PC-3 (cell line): ENCODE data around the gene HECTD2. TPM values are rescaled to one million over a fixed set of nuclear protein-coding genes. Genes with fewer than 3 reads are reported as not detected.
A peak's percentile ranks its signal among the peaks of the same experiment; 100 is the strongest.

Experiments
- ATAC-seq: fragments of 200-7000 bp; cut with Tn5 transposase; 2 replicates; pipeline ENCODE4 v1.9.1; 2020; ENCODE audit warnings: mild to moderate bottlenecking, moderate library complexity
- BruUV-seq: library from RNA; stranded (reverse); fragments of 400-500 nt; replicated peaks from 2 replicates; lab custom pipeline; 2021; lab: Mats Ljungman, UMichigan
- CTCF ChIA-PET: fragments of 300-600 bp; sonication (Branson Sonifier 250); formaldehyde crosslinking; loops from one replicate; lab custom pipeline; 2022; ENCODE audit warnings: antibody characterized with exemption; lab: Charles Lee
- POLR2A ChIA-PET: fragments of 300-600 bp; sonication (Branson Sonifier 250); formaldehyde crosslinking; loops from one replicate; lab custom pipeline; 2022; ENCODE audit warnings: antibody characterized with exemption; ENCODE audit not compliant: unreplicated experiment; lab: Charles Lee
- DNase-seq: peaks from one replicate; pipeline ENCODE4 v3.0.0-alpha.2; 2015
- H2AFZ ChIP-seq: fragments of 300-600 bp; sonication (generic); 2 replicates; pipeline ENCODE4 v1.6.0; 2016; ENCODE audit warnings: antibody characterized with exemption, low read length
- H3F3A ChIP-seq: fragments of 300-600 bp; sonication (generic); one replicate; pipeline ENCODE4 v1.6.0; 2017; ENCODE audit warnings: antibody characterized with exemption, low read length, control low read depth, mild to moderate bottlenecking; ENCODE audit not compliant: unreplicated experiment
- H3K27ac ChIP-seq: fragments of 300-600 bp; sonication (generic); 2 replicates; pipeline ENCODE4 v1.5.1; 2016; ENCODE audit warnings: mild to moderate bottlenecking, low read length
- H3K27me3 ChIP-seq: fragments of 300-600 bp; sonication (generic); 2 replicates; pipeline ENCODE4 v1.6.1; 2016; ENCODE audit warnings: low read length, mixed read lengths
- H3K36me3 ChIP-seq: fragments of 300-600 bp; sonication (generic); 2 replicates; pipeline ENCODE4 v1.6.1; 2016; ENCODE audit warnings: low read depth, mixed run types, low read length, mixed read lengths
- H3K4me1 ChIP-seq: fragments of 300-600 bp; sonication (generic); 2 replicates; pipeline ENCODE4 v1.5.1; 2016; ENCODE audit warnings: low read length; ENCODE audit not compliant: insufficient read depth
- H3K4me2 ChIP-seq: fragments of 300-600 bp; sonication (generic); 2 replicates; pipeline ENCODE4 v1.6.0; 2016; ENCODE audit warnings: low read length
- H3K4me3 ChIP-seq: fragments of 300-600 bp; sonication (generic); 2 replicates; pipeline ENCODE4 v1.5.1; 2016; ENCODE audit warnings: mild to moderate bottlenecking, low read length, mixed read lengths
- H3K79me2 ChIP-seq: fragments of 300-600 bp; sonication (generic); 2 replicates; pipeline ENCODE4 v1.6.1; 2017; ENCODE audit warnings: low read length, mixed read lengths
- H3K9ac ChIP-seq: fragments of 300-600 bp; sonication (generic); 2 replicates; pipeline ENCODE4 v1.6.0; 2016; ENCODE audit warnings: mild to moderate bottlenecking, low read length
- H3K9me2 ChIP-seq: fragments of 300-600 bp; sonication (generic); replicated peaks from 2 replicates; pipeline ENCODE4 v1.6.1; 2016; ENCODE audit warnings: mixed run types, low read length, mixed read lengths
- H3K9me3 ChIP-seq: fragments of 300-600 bp; sonication (generic); 2 replicates; pipeline ENCODE4 v1.6.1; 2016; ENCODE audit warnings: low read length, mixed read lengths
- H4K20me1 ChIP-seq: fragments of 300-600 bp; sonication (generic); 2 replicates; pipeline ENCODE4 v1.6.1; 2016; ENCODE audit warnings: low read length, mixed read lengths
- EZH2 ChIP-seq: fragments of 300-600 bp; sonication (generic); IDR thresholded peaks from one replicate; pipeline ENCODE4 v1.6.1; 2017; ENCODE audit warnings: antibody characterized with exemption, mild to moderate bottlenecking, low read length; ENCODE audit not compliant: unreplicated experiment
- EZH2phosphoT487 ChIP-seq: fragments of 300-600 bp; sonication (generic); IDR thresholded peaks from 2 replicates; pipeline ENCODE4 v1.6.1; 2018; ENCODE audit warnings: mild to moderate bottlenecking, antibody characterized with exemption, low read length, borderline replicate concordance
- intact Hi-C: fragments of 100-400 bp; cut with micrococcal nuclease; formaldehyde crosslinking; loops from 2 replicates; pipeline ENCODE4 v1.9.0; 2023
- total RNA-seq: library from RNA; depleted of rRNA; stranded (reverse); fragments of >200 nt; gene quantifications from 2 replicates; pipeline ENCODE4 v1.2.3, GENCODE V29; 2014
- TF ChIP-seq, protein P1 (sequence below): fragments of 300-600 bp; sonication (generic); conservative IDR thresholded peaks from 2 replicates; pipeline ENCODE4 v1.5.1; 2017; ENCODE audit warnings: antibody characterized with exemption, low read depth, mild to moderate bottlenecking, low read length

HECTD2 gene
- total RNA-seq, 1 experiment from 2014 or later: 2.9 TPM

- peak; percentile 58 for ATAC-seq
Observed at GRCh38 chr10:91410638-91411371, 661 bp downstream of the HECTD2 start.

GRCh38 chr10:91411621-91412020, 1.5 kb downstream of the HECTD2 start:
- Histone ChIP-seq H2AFZ (no peak overlapping the region), H3K27ac (no peak overlapping the region), H3K4me2 (peak overlapping the region; percentile 90), H3K79me2 (peaks cover 46% of the 10 kb centered on the region), H3K4me3 (peak overlapping the region; percentile 81), H3K9me3 (no peaks in the 10 kb centered on the region), H3K9me2 (no peaks in the 10 kb centered on the region), H3K27me3 (no peaks in the 10 kb centered on the region), H3F3A (no peaks in the 10 kb centered on the region), H4K20me1 (0 out of 2 replicates have a peak, but pooled peaks cover 3% of the 10 kb centered on the region), H3K4me1 (peaks cover 22% of the 10 kb centered on the region), H3K9ac (no peak overlapping the region), H3K36me3 (no peaks in the 10 kb centered on the region)
- ChIA-PET CTCF (no interaction called here), POLR2A (no interaction called here)
- intact Hi-C loops: loop anchor here (5.0 to 10.0 kb wide), 2 partner anchors 51 to 223 kb away; partner anchors contain the start of gene PPP1R3C
- DNase-seq (no peak), ATAC-seq (no peak)
- TF ChIP-seq EZH2: no peak
- TF ChIP-seq, protein P1, sequence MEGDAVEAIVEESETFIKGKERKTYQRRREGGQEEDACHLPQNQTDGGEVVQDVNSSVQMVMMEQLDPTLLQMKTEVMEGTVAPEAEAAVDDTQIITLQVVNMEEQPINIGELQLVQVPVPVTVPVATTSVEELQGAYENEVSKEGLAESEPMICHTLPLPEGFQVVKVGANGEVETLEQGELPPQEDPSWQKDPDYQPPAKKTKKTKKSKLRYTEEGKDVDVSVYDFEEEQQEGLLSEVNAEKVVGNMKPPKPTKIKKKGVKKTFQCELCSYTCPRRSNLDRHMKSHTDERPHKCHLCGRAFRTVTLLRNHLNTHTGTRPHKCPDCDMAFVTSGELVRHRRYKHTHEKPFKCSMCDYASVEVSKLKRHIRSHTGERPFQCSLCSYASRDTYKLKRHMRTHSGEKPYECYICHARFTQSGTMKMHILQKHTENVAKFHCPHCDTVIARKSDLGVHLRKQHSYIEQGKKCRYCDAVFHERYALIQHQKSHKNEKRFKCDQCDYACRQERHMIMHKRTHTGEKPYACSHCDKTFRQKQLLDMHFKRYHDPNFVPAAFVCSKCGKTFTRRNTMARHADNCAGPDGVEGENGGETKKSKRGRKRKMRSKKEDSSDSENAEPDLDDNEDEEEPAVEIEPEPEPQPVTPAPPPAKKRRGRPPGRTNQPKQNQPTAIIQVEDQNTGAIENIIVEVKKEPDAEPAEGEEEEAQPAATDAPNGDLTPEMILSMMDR: no peak
- TF ChIP-seq EZH2phosphoT487: no peak
- no TSS peak for BruUV-seq

More at GRCh38 chr10:91410638-91411371, 661 bp downstream of the HECTD2 start:
- H3K9ac ChIP-seq: peak overlapping the region; percentile 95
- POLR2A ChIA-PET: no interaction called here
- peaks cover 22% of the 10 kb centered on the region for H3K4me1 ChIP-seq
- no TSS peak for BruUV-seq
- peak overlapping the region; percentile 6; the same call in 1 of the 2 replicates for H3K27ac ChIP-seq
- H3K4me3 ChIP-seq: peak overlapping the region; percentile 81
- no peaks in the 10 kb centered on the region for H3K36me3 ChIP-seq
- TF ChIP-seq EZH2 (no peak), EZH2phosphoT487 (no peak)
- TF ChIP-seq, protein P1: 0 out of 2 replicates have a peak, but pooled peaks have one; percentile 14
- peak; percentile 1 for DNase-seq
- H3K27me3 ChIP-seq: no peaks in the 10 kb centered on the region
- peaks cover 40% of the 10 kb centered on the region for H3K79me2 ChIP-seq
- no peaks in the 10 kb centered on the region for H3K9me3 ChIP-seq
- peak overlapping the region; percentile 90 for H3K4me2 ChIP-seq
- intact Hi-C loops: loop anchor here (5.0 to 10.0 kb wide), 2 partner anchors 51 to 224 kb away; partner anchors contain the start of gene PPP1R3C
- 0 out of 2 replicates have a peak, but pooled peaks cover 3% of the 10 kb centered on the region for H4K20me1 ChIP-seq
- no peaks in the 10 kb centered on the region for H3K9me2 ChIP-seq
- CTCF ChIA-PET: no interaction called here
- H3F3A ChIP-seq: no peaks in the 10 kb centered on the region
- peak overlapping the region; percentile 76 for H2AFZ ChIP-seq
